Activated CD4-positive, alpha-beta T cell treated with anti-CD3 and anti-CD28 coated beads for 1 hour (primary cell): ENCODE measurements around the gene NAALADL1.
"Not testable (repeated sequence)": the region's sequence is repeated elsewhere in the genome, so short reads cannot be mapped to it uniquely, and the experiment has no call there.

Experiments
- DNase-seq: peaks from one replicate; pipeline ENCODE4 v3.0.0-alpha.2; 2020

The NAALADL1 gene

DNA sequence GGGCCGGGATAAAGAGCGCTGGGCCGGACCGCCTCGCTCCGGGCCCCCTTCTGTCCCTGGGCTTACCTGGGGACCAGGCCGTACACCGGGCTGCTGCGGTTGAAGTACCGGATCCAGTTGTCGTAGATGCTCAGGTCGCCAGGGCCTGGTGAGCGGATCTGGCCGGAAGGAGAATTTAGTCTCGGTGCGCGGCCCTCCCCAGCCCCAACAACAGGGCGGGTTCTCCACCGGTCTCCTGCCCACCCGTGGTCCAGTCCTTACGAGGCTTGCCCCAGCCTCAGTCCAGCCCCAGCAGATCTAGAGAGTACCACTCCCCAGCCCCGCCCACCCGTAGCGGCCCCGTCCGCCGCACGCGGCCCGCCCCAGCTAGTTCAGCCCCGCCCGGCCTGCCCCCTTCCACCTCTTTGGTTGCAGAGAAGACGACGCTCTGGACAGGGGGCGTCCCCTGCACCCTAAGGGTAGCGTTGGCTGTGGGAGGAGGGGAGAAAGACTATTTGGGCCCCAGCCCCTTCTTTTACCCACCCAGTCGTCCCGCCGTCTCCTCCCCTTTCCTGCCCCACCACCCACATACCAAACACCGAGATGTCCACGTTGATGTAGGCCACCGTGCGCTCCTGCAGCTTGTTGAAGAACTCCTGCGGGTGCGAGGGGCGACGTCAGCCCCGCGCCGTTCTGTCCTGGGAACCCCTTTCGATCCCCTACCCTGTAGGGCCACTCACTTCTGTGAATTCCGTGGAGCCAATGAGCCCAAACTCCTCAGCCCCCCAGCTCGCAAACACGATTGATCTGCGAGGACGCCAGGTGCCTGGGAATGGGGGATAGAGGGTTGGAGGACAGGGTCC is 10.6 kb downstream of the NAALADL1 start:
- DNase-seq, result no peak

DNA sequence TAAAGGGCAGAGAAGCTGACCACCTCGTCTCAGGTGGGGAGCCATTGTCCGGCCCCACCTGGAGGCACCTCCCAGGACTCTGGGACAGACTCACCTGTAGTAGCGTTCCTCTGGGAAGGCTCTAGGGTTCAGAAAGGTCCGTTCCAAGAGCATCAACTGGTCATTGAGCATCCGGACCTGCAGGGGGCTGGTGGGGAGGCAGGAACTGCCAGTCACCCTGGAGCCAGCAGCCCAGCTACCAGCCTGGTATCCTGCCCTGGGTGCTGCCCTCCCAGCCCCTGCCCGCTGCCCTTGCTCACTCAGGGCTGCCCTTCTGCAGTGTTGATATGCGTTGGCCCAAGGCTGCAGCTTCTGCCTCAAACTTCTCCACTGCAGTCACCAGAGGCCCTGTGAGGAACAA is 12.6 kb downstream of the NAALADL1 start:
- DNase-seq, result no peak

DNA sequence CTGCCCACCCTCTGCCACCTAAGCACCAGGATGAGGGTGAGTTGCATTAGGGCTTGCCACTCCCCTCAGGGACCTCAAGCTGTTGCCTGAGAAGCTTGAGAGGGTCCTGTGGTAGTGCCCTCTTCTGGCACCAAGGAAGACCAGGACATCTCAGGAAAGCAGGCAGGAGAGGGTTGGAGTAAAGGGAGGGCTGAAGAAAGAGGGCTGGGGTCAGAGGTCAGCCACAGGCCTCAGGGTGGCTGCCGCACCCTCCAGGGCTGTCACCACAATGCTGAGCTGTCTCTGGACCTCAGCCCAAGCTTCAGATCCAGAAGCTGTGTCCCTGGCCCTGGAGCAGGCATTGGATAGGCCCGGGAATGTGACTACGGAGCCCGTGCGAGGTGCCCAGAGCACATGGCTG is 13.3 kb downstream of the NAALADL1 start:
- no peak for DNase-seq

DNA sequence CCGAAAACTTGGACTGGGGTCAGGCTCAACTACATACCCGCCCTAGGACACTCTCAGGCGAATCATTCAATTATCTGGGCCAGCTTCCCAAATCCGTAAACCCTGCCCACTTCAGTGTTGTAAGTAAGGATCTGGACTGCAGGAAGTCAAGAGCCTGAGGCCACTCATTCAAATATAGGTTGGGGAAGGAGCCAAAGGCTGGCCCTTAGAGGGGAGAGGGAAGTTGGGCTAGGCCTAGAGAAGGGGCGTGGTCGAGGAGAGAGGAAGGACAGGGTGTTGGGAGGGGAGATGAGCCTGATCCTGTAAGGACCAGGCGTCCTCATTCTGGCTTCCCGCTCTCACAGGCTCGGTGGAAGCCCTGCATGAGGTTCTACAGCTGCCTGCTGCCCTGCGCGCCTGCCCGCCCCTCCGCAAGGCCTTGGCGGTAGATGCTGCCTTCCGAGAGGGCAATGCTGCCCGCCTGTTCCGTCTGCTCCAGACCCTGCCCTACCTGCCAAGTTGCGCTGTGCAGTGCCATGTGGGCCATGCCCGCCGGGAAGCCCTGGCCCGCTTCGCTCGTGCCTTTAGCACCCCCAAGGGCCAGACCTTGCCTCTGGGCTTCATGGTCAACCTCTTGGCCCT is 14.4 kb downstream of the NAALADL1 start:
- no peak for DNase-seq

DNA sequence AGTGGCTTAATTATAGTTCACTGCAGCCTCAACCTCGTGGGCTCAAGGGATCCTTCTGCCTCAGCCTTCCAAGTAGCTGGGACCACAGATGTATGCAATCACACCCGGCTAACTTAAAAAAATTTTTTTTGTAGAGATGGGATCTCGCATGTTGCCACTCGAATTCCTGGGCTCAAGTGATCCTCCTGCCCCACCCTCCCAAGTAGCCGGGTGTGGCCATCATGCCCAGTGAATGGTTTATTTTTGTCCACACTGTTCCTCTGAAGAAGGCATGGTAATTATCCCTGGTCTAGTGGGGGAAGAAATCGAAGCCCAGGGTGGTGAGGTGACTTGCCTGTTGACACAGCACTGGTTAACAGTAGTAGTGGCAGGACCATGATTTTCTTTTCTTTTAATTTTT is 15.5 kb downstream of the NAALADL1 start:
- no peak for DNase-seq

DNA sequence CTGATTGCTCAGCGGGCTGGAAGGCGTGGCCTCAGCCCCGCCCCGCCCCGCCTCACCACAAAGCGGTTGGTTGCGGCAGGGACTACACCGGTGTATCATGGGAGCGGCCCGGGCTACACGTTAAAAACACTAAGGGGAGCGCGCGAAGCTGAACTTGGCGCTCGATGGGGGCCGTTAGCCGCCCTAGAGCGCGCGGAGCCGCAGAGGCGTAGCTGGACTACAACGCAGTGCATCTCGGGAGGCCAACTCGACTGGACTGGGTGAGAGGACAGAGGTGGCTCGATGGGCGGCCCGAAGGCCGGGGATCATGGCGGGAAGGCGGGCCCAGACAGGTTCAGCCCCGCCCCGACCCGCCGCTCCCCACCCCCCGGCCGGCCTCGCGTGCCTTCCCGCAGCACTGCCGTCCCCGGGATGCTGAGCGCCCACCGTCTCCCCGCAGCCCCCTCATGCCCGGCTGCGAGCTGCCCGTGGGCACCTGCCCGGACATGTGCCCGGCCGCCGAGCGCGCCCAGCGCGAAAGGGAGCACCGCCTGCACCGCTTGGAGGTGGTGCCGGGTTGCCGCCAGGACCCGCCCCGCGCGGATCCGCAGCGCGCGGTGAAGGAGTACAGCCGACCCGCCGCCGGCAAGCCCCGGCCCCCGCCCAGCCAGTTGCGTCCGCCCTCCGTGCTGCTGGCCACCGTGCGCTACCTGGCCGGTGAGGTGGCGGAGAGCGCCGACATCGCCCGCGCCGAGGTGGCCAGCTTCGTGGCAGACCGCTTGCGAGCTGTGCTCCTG is 17.3 kb downstream of the NAALADL1 start, which contains the start of gene SAC3D1:
TSS of gene SAC3D1 (plus strand) at position 364 of the 776 bp plus-strand sequence. CDS start at position 447, 83 bp downstream.
- DNase-seq, result peak; percentile 74

DNA sequence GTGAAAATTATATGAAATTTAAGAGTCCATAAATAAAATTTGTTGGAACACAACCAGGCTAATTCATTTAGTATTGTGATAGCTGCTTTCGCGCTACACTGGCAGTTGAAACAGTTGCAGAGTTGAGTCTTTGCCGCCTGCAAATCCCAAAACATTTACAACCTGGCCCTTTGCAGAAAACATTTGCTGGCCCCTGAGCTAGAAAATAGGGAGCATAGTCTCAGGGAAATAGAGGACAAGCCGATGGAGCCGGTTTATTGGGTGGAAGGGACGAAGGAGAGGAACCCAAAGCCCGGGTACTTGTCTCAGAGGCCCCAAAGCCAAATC is 17.9 kb downstream of the NAALADL1 start:
- no peak for DNase-seq

DNA sequence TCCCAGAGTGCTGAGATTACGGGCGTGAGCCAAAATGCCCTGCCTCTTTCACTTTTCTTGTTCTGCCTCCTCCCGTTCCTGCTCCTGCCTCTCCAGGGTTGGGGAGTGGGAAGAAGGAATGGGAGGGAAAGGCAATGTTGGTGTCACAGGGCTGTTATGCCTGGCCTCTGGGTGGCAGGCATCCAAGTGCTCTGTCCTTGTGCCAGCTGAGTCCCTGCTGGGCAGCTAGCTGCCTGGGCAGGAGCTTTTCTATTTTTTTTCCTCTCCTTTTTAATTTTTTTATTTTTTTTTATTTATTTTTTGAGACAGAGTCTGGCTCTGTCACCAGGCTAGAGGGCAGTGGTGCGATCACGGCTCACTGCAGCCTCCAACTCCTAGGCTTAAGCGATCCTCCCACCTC is 21.4 kb downstream of the NAALADL1 start:
- DNase-seq, result no peak

DNA sequence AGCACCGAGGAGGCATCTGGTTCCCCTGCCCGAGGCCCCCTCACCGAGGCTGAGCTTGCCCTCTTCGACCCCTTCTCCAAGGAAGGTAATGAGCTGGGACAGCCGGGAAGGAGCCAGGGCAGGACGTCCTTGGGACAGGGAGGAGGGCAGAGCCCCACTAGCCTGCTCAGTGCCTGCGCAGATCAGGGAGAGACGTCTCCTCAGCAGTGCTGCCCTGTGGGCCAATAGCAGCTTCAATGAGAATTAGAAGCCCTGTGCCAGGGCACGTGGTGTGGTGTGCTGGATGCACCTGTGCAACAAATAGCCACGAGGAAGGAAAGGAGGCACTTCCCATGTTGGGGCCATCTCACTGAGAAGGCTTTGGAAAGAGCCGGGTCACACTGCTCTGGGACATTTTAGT is 22.8 kb downstream of the NAALADL1 start:
- no peak for DNase-seq

DNA sequence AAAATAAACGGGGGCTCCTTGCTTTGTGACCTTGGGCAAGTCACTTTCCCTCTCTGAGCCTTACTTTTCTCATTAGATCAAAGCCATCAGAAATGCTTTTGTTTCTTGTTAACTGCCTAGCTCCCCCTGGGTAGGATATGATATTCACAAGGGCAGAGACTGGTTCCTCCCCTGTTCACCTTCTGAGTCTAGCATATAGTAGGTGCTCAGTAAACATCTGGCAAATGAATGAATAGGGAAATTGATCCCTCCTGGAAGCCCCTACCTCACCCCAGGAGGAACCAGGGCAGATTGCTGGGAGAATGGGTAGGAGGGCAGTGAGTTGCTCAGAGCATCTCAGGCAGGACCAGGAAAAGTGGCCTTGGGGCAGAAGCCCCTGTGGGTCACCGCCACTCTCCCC is 23.9 kb downstream of the NAALADL1 start:
- DNase-seq, result no peak

DNA sequence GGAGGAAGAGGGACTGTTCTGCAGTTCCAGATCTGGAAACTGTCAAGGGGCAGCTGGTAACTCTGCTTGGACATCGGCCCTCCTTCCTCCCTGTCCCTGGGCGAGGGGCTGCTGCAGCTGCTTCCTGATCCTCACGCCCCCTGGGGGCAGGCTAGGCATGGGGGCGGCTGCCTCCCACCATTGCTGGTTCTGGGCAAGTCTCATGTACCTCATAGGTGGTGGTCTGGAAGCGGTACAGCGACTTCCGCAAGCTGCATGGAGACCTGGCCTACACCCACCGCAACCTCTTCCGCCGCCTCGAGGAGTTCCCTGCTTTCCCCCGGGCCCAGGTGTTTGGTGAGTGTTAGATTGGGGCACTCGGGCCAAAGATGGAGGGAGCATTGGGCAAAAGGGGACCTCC is 26.1 kb downstream of the NAALADL1 start:
- DNase-seq, result no peak

DNA sequence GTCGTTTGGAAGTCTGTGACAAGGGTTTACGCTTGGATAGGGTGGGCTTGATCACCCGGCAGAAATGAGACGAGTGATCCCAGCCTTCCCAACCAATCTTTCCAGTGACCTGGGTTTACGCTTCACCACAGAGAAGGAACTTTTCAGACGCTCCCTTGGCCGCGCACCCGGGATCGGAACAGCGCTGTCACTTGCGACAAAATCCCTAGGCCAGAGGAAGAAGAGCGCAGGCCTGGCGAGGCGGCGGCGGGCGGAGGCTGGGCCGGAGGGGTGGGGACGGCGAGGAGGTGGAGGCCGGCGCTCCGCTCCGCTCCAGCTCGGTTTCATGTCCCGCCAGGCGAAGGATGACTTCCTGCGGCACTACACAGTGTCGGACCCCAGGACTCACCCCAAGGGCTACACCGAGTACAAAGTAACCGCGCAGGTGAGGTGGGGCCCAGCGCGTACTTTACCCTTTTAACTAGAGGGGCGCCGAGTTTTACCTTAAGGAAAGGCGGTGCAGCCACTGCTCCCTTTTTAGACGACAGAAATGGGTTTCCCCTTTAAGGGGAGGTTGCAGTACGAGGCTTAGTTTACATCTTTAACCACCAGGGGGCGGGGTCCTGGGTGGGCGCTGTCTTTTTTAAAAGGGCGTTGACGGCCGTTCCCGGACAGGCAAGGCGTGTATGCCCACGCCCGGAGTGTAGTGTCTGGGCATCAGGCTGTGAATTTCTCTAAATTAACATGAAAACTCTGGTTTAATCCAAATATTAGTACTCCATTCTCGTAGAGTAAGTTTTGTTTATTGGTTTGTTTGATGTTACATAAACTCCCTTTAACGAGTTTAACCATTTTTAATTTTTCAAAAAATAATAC is 30.9 kb downstream of the NAALADL1 start, which contains the start of gene SNX15:
TSS of gene SNX15 (plus strand) at position 227 of the 855 bp plus-strand sequence. CDS start at position 326, 99 bp downstream.
- DNase-seq, result peak; percentile 80

DNA sequence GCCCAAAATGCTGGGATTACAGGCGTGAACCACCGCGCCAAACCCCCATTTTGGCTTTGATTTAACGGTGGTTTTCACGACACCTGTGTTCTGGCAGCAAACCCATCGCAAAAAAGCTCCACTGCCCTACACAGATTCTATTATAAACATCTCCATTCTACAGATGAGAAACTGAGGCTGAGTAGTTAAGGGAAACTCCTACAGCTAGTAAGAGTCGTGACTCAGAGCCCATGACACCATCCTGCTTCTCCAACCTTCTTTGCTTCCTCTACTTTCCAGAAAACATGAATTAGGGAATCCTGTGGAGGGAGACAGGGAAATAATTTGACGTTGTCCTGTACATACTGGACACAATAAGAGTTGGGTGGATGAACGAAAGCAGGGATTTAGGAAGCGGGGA is 31.5 kb downstream of the NAALADL1 start:
- DNase-seq, result no peak

DNA sequence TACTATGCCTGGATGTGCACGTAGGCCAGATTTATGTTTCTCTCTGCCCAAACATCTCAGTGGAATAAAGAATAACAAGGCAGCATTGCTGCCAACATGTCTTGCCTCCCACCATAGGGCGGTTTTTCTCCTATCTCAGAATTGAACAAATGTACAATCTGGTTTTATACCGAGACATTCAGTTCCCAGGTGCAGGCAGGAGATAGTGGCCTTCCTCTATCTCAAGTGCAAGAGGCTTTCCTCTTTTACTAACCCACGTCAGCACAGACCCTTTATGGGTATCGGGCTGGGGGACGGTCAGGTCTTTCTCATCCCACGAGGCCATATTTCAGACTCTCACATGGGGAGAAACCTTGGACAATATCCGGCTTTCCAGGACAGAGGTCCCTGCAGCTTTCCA is 34.9 kb downstream of the NAALADL1 start:
- not testable (repeated sequence) for DNase-seq

DNA sequence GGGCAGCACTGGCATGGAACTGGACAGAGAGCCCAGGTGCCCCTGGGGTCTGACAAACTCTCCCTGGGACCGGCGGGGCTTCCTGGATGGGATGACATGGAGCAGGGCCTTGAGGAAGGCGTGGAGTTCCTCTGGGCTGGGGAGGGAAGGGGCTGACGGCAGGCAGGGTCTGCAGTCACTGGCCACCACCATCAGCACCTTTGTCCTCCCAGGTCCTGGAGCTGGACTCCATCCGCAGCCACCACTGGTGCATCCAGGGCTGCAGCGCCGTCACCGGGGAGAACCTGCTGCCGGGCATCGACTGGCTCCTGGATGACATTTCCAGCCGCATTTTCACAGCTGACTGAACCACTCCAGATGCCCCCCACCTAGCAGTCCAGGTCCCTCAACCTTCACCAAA is 36.8 kb downstream of the NAALADL1 start:
- DNase-seq, result no peak

DNA sequence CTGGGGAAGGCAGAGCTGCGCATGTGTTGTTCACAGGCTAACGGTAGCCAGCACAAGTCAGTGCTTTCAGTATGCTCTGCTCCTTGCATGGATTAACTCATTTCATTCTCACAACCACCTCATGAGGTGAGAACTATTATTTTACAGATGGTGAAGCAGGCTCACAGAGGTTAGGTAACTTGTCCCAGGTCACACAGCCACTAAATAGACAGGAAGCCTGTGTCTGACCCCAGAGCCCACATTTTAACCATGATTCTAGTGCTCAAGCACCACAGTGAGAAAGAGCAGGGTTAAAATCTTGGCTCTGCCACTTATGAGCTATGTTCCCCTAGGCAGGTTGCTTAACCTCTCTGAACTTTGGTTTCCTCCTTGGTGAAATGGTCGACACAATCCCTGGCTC is 37.4 kb downstream of the NAALADL1 start:
- DNase-seq, result no peak

DNA sequence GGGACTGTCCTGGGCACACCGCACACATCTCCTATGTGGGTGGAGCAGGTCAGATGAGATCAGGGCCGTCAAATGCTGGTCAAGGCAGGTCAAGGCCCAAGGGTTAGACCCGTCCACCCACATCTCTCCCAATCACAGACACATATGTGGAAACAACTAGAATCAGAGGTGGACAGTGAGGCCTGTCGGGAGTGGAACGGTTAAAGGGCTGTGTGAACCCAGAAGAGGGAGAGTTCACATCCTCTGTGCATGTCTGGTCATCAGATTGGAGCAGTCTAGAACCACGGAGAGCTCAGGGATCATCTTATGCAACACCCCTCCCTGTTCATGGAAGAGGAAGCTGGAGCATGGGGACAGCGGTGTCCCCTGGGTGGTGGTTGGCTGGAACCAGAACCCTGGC is 38.5 kb downstream of the NAALADL1 start:
- no peak for DNase-seq

DNA sequence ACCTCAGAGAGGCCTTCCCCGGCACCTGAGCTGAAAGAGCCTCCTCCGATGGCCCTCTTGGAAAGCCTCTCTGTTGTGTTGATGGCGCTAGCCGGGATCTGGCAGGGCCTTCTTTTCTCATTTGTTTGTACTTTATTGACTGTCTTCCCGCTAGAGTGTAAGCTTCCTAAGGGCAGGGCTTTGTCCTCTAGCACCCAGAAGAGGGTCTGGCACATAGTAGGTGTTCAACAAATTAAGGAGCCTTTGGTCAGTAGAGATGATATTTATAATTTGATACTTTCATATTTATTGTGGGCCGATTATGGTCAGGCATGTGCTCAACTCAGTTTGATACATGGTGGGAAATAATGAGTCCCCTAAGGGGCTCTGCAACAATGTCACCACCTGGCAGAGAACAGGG is 40.4 kb downstream of the NAALADL1 start:
- no peak for DNase-seq

DNA sequence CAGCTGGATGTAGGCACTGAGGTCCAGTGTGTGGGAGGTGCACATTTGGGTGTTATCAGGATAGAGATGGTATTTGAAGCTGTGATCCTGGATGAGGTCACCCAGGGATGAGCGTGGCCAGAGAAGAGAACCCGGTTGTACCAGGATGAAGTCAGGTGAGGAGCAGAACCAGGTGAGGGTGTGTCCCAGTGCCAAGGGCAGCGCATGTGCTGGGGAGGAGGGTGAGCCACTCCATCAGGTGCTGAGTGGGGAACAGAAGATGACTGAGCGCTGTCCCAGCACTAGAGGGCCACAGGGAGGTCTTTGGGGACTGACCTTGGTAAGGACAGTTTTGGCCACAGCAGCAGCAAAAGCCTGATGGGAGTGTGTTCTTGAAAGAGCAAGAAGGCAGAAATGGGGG is 41.6 kb downstream of the NAALADL1 start:
- no peak for DNase-seq

DNA sequence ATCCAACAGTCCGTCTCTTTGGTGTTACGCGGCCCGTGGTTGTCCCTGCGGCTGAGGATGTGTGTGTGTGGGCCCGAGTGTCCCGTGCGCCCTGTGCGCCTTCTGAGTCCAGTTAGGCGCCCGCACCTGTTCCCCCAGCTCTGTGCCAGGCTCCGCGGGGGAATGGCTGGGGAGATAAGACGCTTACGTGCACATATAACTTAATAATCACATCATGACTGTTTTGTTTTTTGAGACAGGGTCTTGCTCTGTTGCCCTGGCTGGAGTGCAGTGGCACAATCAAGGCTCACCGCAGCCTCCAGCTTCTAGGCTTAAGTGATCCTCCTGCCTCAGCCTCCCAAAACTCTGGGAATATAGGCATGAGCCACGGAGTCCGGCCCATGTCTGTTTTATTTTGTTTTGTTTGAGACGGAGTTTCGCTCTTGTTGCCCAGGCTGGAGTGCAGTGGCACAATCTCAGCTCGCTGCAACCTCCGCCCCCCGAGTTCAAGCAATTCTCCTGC is 43.6 kb downstream of the NAALADL1 start:
- no peak for DNase-seq

DNA sequence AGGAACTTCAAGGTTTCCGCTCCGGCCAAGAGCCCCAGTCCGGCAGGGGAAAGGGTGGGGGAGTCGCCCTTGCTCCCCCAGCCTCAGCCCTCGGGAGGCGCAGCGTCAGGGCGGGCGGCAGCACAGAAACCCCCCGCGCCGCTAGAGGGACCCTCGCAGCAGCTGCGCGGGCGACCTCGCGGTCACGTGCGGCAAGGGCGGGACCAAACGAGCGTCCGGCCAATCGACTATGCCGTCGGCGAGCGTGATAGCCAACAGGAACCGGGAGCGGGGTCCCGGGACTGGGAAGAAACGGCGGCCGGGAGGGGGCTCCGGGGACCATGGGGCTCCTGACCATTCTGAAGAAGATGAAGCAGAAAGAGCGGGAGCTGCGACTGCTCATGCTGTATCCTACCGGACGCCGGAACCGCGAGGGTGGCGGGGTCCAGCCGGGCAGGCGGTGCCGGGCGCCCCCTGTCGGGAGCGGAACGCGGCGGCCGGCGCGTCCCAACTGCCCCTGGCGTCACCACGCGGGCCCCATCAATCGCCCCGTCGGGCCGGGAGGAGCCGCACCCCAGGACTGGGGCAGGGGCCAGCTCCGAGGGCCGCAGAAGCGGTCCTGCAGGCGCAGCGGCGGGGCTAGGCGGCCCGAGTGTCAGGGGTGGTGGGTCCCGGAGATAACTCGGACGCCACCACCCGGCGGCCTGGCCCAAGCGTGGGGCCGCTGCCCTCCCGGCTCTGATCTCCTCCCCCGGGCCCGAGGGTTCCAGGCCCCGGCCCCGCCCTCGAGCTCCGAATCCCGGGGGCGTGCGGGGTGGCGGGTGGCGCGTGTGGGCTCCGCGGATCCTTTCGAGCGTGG is 44.2 kb downstream of the NAALADL1 start, which contains the start of gene ARL2:
TSS of gene ARL2 (plus strand) at position 273 of the 838 bp plus-strand sequence. CDS start at position 321, 48 bp downstream.
- peak; percentile 75 for DNase-seq
